ENCODE measurements around the gene ZCCHC10.

DNA sequence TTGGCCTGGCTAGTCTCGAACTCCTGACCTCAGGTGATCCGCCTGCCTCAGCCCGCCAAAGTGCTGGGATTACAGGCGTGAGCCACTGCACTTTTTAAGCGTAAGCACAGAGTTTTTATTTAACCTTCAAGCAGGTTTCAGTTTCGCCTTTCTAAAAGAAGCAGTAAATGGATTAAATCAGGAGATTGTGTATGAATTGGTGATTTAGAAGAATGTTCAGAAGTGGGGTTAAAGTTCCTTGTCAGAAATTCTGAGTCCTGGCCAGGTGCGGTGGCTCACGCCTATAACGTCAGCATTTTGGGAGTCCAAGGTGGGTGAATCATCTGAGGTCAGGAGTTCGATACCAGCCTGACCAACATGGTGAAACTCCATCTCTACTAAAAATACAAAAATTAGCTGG lies 37.6 kb upstream of the ZCCHC10 start:
- TF ChIP-seq, protein P1, sequence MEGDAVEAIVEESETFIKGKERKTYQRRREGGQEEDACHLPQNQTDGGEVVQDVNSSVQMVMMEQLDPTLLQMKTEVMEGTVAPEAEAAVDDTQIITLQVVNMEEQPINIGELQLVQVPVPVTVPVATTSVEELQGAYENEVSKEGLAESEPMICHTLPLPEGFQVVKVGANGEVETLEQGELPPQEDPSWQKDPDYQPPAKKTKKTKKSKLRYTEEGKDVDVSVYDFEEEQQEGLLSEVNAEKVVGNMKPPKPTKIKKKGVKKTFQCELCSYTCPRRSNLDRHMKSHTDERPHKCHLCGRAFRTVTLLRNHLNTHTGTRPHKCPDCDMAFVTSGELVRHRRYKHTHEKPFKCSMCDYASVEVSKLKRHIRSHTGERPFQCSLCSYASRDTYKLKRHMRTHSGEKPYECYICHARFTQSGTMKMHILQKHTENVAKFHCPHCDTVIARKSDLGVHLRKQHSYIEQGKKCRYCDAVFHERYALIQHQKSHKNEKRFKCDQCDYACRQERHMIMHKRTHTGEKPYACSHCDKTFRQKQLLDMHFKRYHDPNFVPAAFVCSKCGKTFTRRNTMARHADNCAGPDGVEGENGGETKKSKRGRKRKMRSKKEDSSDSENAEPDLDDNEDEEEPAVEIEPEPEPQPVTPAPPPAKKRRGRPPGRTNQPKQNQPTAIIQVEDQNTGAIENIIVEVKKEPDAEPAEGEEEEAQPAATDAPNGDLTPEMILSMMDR (conservative IDR thresholded peaks at IDR 0.05): no peak
- no peak for TF ChIP-seq ZFX (IDR thresholded peaks at IDR 0.05)

Data from C4-2B (cell line).